Heart right ventricle (tissue), 16 donors: ENCODE measurements around the gene NELL1. TPM values are rescaled to one million over a fixed set of nuclear protein-coding genes. Genes with fewer than 3 reads are reported as not detected.

Experiments used
- ATAC-seq, 8 donors: fragments of 200-7000 bp; cut with Tn5 transposase; one replicate each; pipeline ENCODE4 v1.9.1; 2020; ENCODE audit warnings: mild to moderate bottlenecking in 8 of 8, moderate library complexity in 8 of 8, moderate number of reproducible peaks in 1 of 8
- DNase-seq, 2 donors: peaks; one replicate each; pipeline ENCODE4 v3.0.0-alpha.2; 2020
- H3K27ac ChIP-seq, 10 donors: fragments of 200-600 bp; sonication (generic) in 2 of 10; one replicate each; pipeline versions ENCODE4 v1.5.0 to v1.8.0; 2020 to 2022; ENCODE audit warnings: mild to moderate bottlenecking in 3 of 10
- H3K27me3 ChIP-seq, 7 donors: fragments of 200-600 bp; one replicate each; pipeline ENCODE4 v1.8.0; 2021 to 2022; ENCODE audit warnings: mild to moderate bottlenecking in 2 of 7
- H3K36me3 ChIP-seq, 9 donors: fragments of 200-600 bp; sonication (generic) in 1 of 9; one replicate each; pipeline versions ENCODE4 v1.5.0 to v1.8.0; 2020 to 2022; ENCODE audit warnings: mild to moderate bottlenecking in 2 of 9
- H3K4me1 ChIP-seq, 9 donors: fragments of 200-600 bp; sonication (generic) in 1 of 9; one replicate each; pipeline versions ENCODE4 v1.5.0 to v1.8.0; 2020 to 2022; ENCODE audit warnings: mild to moderate bottlenecking in 4 of 9
- H3K4me3 ChIP-seq, 10 donors: fragments of 200-600 bp; sonication (generic) in 2 of 10; one replicate each; pipeline versions ENCODE4 v1.5.0 to v1.8.0; 2020 to 2022; ENCODE audit warnings: mild to moderate bottlenecking in 7 of 10, moderate library complexity in 2 of 10
- H3K9me3 ChIP-seq, 11 donors: fragments of 200-600 bp in 10 of 11; sonication (generic) in 2 of 11; one replicate each; pipeline versions ENCODE4 v1.5.0 to v1.8.0; 2013 to 2022; ENCODE audit warnings: mild to moderate bottlenecking in 2 of 11, control low read depth in 1 of 11, moderate library complexity in 1 of 11
- WGBS, 2 donors: extraction: QIAGEN DNeasy Blood & Tissue Kit; methylation state at CpG; one replicate each; pipeline ENCODE4 v1.1.7; 2013; ENCODE audit warnings: inconsistent platforms in 1 of 2; 5-methylcytosine and 5-hydroxymethylcytosine counted together
- intact Hi-C, 10 donors: fragments of 100-400 bp; cut with DNase I; formaldehyde crosslinking; loops; one replicate each; pipeline versions ENCODE4 v1.11.1 to v1.14.2; 2022
- polyA plus RNA-seq, 2 donors: library from polyadenylated mRNA; stranded (reverse); fragments of 200-250 nt; gene quantifications; one replicate each; pipeline ENCODE4 v1.2.3, GENCODE V29; 2013
- total RNA-seq, 10 donors: library from RNA; stranded (reverse); fragmentation: NEBNext Ultra II Directional in 3 of 10; extraction: Animal tissue kit (Norgen Biotek cat#: 25700) in 3 of 10; gene quantifications; one replicate each; pipeline versions ENCODE4 v1.2.1 to v1.2.4, GENCODE V29; 2021 to 2023
- TF ChIP-seq, protein P1 (sequence below), 9 donors: fragments of 200-600 bp; sonication (generic) in 2 of 9; IDR thresholded peaks; one replicate each; pipeline versions ENCODE4 v1.5.0 to v1.8.0; 2021 to 2022; ENCODE audit warnings: antibody characterized with exemption in 9 of 9, mild to moderate bottlenecking in 5 of 9, moderate library complexity in 1 of 9
- donor health status: Arrhythmogenic right ventricular cardiomyopathy.
- donor health status: ischemic (EF 13 %, LVEDD 7.1; RV severe dilation, severe dysfunction).
- donor health status: healthy with polysubstance abuse.
- donor health status: DM: no; HTN: yes; CAD: no.
- donor health status: DM: no; HTN: no; CAD: no.
- donor health status: ischemic (EF 25% LVEDD 6.9; RV normal size, moderate dysfunction).
- donor health status: ischemic (EF 25% LVEDD 5.7; RV mildly dilated, moderate dysfunction).
- donor health status: healthy.
- donor health status: DM: yes; HTN: yes; CAD: no.
- donor health status: Ischemic cardiomyopathy.
- donor health status: ischemic (EF 35%, LVEDD 5.7; RV mildly dilated, moderate dysfunction).
- donor health status: nonischemic (EF 11% LVEDD 7.7; RV severe dilation, severe dysfunction).
- donor health status: DM: yes; HTN: yes; CAD: no.
- donor health status: PGD.
- donor health status: ischemic (EF 29% LVEDD 5.4; RV normal size, mild dysfunction).
- donor health status: nonischemic (EF 23%, LVEDD 6.1; RV moderate dilation, normal function).

The NELL1 gene
- total and polyA plus RNA-seq, 12 donors = not detected

DNA sequence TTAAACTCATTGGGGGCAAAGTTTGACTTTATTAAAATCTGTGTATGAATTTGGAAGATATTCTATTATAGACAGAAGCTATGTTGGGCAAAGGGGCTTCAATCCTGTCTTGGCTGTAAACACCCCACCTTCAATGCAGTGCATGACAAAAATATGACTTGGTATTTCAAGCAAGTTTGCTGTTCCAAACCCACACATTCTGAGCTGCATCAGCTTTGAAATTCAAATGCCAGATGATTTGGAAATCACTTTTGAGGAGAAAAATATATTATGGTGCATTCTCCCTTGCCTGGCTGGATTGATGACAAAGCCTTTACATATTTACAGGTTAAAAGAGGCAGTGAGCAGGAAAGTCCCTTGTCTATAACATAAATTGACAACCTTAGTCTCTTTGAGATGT is 760.0 kb downstream of the NELL1 start:
- Histone ChIP-seq H3K36me3 (no peaks in the 10 kb centered on the region), H3K4me3 (no peak overlapping the region), H3K9me3 (peaks cover 0 to 5% (median 0%) of the 10 kb centered on the region in 11 donors), H3K27ac (no peak overlapping the region), H3K27me3 (no peaks in the 10 kb centered on the region), H3K4me1 (no peaks in the 10 kb centered on the region)
- DNase-seq = no peak
- TF ChIP-seq, protein P1, sequence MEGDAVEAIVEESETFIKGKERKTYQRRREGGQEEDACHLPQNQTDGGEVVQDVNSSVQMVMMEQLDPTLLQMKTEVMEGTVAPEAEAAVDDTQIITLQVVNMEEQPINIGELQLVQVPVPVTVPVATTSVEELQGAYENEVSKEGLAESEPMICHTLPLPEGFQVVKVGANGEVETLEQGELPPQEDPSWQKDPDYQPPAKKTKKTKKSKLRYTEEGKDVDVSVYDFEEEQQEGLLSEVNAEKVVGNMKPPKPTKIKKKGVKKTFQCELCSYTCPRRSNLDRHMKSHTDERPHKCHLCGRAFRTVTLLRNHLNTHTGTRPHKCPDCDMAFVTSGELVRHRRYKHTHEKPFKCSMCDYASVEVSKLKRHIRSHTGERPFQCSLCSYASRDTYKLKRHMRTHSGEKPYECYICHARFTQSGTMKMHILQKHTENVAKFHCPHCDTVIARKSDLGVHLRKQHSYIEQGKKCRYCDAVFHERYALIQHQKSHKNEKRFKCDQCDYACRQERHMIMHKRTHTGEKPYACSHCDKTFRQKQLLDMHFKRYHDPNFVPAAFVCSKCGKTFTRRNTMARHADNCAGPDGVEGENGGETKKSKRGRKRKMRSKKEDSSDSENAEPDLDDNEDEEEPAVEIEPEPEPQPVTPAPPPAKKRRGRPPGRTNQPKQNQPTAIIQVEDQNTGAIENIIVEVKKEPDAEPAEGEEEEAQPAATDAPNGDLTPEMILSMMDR (IDR thresholded peaks at IDR 0.05) = no peak
- intact Hi-C loops = no loop called here
- ATAC-seq = no peak

DNA sequence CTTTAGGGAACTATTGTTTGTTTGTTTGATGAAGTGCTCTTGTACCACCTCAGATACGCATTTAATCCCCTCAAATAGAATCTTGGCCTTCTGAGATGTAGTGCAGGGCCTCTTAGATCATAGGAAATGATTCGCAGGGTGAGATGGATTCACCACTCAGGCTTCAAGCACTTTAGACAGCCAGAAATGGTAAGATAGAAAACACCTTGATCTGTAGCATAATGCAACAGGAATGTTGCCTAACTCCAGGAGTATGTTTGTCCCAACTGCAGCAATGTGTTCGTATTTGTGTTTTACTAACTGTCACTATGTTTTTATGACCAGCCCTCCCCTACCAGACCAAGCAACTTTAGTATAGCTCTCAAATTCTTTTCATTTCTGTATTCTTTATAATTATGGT is 761.2 kb downstream of the NELL1 start:
- DNase-seq (no peak), ATAC-seq (no peak)
- WGBS, 2 donors = 71 to 72% methylated on average over 3 of the region's 3 CpGs
- intact Hi-C loops = no loop called here
- Histone ChIP-seq H3K4me1 (no peaks in the 10 kb centered on the region), H3K27ac (no peak overlapping the region), H3K4me3 (no peak overlapping the region), H3K36me3 (no peaks in the 10 kb centered on the region), H3K9me3 (peaks cover 0 to 12% (median 0%) of the 10 kb centered on the region in 11 donors), H3K27me3 (no peaks in the 10 kb centered on the region)
- TF ChIP-seq, protein P1 (IDR thresholded peaks at IDR 0.05) = no peak

DNA sequence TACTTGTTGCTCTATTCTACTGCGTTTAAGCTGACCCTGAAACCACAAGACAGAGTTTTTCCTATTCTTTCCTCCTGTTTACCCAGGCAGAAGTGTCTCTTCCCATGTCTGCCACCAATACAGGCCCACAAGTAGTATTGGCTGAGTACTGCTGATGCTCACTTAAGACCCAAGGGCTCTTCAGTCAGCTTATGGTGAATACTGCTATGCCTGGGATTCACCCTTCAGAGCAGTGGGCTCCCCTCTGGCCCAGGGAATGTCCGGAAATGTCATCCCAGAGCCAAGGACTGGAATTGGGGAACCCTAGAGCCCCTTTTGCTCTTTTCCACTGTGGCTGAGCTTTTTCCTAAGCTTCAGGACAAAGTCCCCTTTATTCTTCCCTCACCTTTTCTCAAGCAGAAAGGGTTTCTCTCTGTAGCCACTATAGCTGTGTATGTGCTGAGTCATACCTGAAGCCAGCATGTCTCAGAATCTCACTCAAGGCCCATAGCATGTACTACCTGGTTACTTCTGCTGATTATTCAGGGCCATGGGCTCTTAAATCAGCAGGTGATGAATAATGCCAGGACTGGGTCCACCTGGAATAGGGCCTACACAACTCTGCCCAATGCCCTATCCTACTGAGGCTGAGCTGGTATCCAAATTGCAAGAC is 777.7 kb downstream of the NELL1 start:
- Histone ChIP-seq H3K9me3 (peaks cover 0 to 25% (median 0%) of the 10 kb centered on the region in 11 donors), H3K4me3 (no peak overlapping the region), H3K4me1 (no peaks in the 10 kb centered on the region), H3K36me3 (no peaks in the 10 kb centered on the region), H3K27ac (no peak overlapping the region), H3K27me3 (no peaks in the 10 kb centered on the region)
- 75 to 77% methylated on average over 2 of the region's 2 CpGs for WGBS, 2 donors
- ATAC-seq = no peak
- intact Hi-C loops = no loop called here
- no peak for DNase-seq
- TF ChIP-seq, protein P1 (IDR thresholded peaks at IDR 0.05) = no peak

DNA sequence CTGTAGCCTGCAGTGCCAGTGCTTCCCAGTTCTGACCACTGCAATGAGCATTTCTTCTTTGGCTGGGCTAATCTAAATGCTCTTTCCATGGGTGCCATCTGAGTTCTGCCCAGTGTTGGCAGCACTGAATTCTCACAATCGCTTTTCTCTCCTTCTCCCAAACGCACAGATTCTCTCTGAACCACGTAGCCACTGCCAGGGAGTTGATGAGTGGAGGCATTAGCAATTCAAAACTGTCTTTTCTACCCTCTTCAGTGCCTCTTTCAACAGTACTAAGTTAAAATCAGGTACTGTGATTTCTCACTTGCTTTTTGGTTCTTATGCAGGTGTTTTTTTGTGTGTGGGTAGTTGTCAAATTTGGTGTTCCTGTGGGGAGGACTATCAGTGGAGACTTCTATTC is 778.5 kb downstream of the NELL1 start:
- Histone ChIP-seq H3K4me3 (no peak overlapping the region), H3K4me1 (no peaks in the 10 kb centered on the region), H3K27me3 (no peaks in the 10 kb centered on the region), H3K27ac (no peak overlapping the region), H3K9me3 (peaks cover 0 to 25% (median 0%) of the 10 kb centered on the region in 11 donors), H3K36me3 (no peaks in the 10 kb centered on the region)
- intact Hi-C loops = no loop called here
- no peak for DNase-seq
- 51 to 60% methylated on average over 3 of the region's 3 CpGs for WGBS, 2 donors
- ATAC-seq = no peak
- TF ChIP-seq, protein P1 (IDR thresholded peaks at IDR 0.05) = no peak
